ENCODE data around the gene EP400.
"Not testable (repeated sequence)": the region's sequence is repeated elsewhere in the genome, so short reads cannot be mapped to it uniquely, and the experiment has no call there.

EP400 gene

GRCh38 chr12:132083941-132084620, 134.3 kb downstream of the EP400 start:
- DNase-seq (ENCODE audit: low read depth, low spot score), result peak; percentile 56

DNA sequence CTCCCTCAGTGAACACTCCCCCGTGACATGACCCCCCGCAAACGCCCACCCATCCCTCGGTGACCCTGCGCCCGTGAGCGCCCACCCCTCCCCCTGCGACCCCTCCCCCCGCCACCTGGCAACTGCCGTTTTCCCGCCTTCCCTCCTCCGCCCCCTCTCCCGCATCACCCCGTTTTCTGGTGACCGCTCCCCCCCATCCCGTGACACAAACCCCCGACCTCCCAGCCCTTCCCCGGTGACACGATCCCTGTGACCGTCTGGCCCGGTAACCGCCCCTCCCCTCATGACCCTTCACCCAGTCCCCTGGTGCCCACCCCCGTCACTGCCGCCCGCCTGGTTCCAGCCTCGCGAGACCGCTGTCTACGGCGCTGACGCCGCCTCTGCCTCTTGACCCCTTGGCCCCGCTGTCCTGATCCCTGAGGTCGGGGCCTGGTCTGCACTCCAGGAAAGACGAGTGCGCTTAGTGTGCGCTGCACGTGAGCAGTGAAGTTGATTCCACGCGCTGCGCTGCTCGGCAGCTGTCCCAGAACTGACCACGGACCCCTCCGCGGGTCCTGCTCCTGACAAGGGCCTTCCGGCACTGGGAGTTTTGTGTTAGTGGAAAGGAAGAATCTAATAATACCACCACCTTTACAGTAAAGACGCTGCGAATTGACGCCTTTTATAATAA, 135.0 kb downstream of the EP400 start:
- DNase-seq (ENCODE audit: low read depth, low spot score), result no peak

GRCh38 chr12:132085291-132085635, 135.5 kb downstream of the EP400 start:
- DNase-seq (ENCODE audit: low read depth, low spot score), result no peak

DNA sequence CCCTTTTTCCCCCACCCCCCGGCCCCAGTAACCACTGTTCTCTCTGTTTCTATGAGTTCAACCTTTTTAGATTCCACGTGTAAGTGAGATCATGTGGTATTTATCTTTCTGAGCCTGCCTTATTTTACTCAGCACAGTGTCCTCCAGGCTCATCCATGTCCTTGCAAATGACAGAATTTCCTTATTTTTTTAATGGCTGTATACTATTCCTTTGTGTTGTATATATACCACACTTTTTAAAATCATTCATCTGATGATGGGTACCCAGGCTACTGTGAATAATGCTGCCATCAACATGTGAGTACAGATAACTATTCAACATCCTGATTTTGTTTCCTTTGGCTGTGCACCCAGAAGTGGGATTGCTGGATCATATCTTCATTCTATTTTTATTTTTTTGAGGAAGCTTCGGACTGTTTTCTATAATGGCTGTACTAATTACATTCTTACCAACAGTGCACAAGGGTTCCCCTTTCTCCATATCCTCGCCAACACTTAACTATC, 139.7 kb downstream of the EP400 start:
- no peak for DNase-seq (ENCODE audit: low read depth, low spot score)

GRCh38 chr12:132094269-132094891, 144.6 kb downstream of the EP400 start:
- no peak for DNase-seq (ENCODE audit: low read depth, low spot score)

GRCh38 chr12:132095520-132096409, 146.0 kb downstream of the EP400 start:
- DNase-seq (ENCODE audit: low read depth, low spot score), result no peak

- no peak for DNase-seq (ENCODE audit: low read depth, low spot score)
Observed at GRCh38 chr12:132099739-132100138, 150.0 kb downstream of the EP400 start.

GRCh38 chr12:132100306-132101065, 150.7 kb downstream of the EP400 start:
- DNase-seq (ENCODE audit: low read depth, low spot score), result no peak

- DNase-seq (ENCODE audit: low read depth, low spot score), result no peak
Observed at GRCh38 chr12:132102297-132102696, 152.6 kb downstream of the EP400 start.

- not testable (repeated sequence) for DNase-seq (ENCODE audit: low read depth, low spot score)
Observed at GRCh38 chr12:132103072-132103471, 153.3 kb downstream of the EP400 start.

- DNase-seq (ENCODE audit: low read depth, low spot score), result no peak
Observed at GRCh38 chr12:132103542-132104308, 154.0 kb downstream of the EP400 start.

DNA sequence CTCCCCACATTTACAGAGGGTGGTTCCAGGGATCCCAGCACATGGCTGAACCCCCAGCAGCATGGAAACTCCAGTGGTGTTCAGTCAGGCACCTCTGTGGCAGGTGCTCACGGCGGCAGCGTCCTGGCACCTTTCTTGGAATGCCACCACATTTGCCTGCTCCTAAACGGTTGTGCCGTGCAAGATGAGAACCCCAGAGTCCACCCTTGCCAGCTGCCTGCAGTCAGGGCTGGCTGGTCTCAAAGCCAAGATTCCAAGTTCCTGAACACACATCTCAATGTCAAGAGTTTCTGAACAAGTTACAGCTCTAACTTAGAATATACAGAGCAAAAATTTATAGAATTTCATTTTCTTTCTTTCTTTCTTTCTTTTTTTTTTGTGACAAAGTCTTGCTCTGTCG, 155.7 kb downstream of the EP400 start:
- no peak for DNase-seq (ENCODE audit: low read depth, low spot score)

DNA sequence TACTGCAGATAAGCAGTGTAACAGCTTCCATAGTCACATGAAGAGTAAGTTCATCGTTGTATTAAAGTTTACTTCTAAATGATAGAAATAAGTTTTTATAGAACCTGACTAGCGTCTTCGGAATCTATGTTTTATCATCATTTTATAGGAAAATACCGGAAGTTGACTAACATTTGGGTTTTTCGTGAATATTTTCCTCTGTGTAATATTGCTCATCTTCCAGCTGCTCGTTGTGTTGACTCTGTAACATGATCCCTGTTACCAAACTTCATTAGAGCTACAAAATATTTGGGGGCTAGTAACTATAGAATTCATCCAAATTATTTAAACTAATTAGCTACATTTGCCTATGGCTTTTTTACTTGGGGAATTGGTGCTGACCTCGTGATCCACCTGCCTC, 157.2 kb downstream of the EP400 start:
- no peak for DNase-seq (ENCODE audit: low read depth, low spot score)

DNA sequence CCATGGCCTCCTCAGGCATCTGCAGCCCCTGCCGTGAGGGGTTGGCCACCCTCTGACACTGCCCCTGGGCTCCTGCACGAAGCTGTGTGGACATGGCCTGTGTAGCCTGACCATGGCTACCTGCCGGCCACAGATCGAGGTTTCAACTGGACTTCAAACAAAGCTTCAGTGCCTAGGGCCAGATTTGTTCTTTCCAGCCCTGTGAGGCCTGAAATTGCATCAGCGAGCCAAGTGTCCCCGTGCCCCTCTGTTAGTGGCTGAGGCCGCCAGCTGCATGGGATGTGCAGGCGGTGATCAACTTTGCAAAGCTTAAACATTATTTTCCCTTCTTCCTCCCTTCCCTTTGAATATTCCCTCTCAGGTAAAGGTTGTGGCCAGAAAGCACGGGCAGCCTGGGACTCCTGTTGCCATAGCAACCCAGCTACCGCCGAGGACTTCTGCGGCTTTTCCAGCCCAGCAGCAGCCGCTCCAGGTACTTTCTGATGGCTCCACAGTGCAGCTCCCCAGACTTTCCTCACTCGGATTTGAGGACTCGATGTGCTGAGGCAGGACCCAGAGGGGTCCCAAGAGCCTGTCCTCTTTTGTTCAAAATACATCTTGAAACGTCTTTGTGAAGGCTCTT, 158.6 kb downstream of the EP400 start:
- DNase-seq (ENCODE audit: low read depth, low spot score), result no peak

DNA sequence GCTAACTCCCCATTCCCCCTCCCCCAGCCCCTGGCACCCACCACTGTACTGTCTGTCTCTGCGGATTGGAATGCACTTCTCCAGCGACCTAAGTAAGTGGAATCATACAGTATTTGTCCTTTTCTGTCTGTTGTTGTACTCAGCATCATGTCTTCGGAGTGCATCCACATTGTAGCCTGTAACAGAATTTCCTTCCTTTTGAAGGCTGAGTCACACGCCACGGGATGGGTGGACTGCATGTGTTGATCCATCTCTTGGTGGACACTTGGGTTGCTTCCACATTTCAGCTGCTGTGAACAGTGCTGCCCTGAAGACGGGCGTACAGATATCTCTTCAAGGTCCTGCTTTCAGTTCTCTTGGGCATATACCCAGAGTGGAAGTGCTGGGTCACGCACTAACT, 160.0 kb downstream of the EP400 start:
- DNase-seq (ENCODE audit: low read depth, low spot score), result no peak

GRCh38 chr12:132110677-132111076, 160.9 kb downstream of the EP400 start:
- no peak for DNase-seq (ENCODE audit: low read depth, low spot score)

- no peak for DNase-seq (ENCODE audit: low read depth, low spot score)
Observed at GRCh38 chr12:132111654-132112304, 162.0 kb downstream of the EP400 start.

GRCh38 chr12:132114667-132115066, 164.9 kb downstream of the EP400 start:
- DNase-seq (ENCODE audit: low read depth, low spot score), result no peak

GRCh38 chr12:132115500-132115899, 165.8 kb downstream of the EP400 start:
- no peak for DNase-seq (ENCODE audit: low read depth, low spot score)
